Right renal pelvis (tissue), 4 donors: ENCODE data around the gene YJEFN3. TPM values are rescaled to one million over a fixed set of nuclear protein-coding genes. Genes with fewer than 3 reads are reported as not detected.

Experiments used
- DNase-seq, 4 donors: peaks; one replicate each; pipeline ENCODE4 v3.0.0-alpha.2; 2013; ENCODE audit warnings: low read depth in 4 of 4, low spot score in 3 of 4, missing footprints in 1 of 4
- polyA plus RNA-seq, 4 donors: library from polyadenylated mRNA; unstranded; fragments of 120-200 nt; gene quantifications; one replicate each; pipeline ENCODE4 v1.2.1, GENCODE V29; 2013; ENCODE audit not compliant: insufficient read length in 4 of 4

YJEFN3 gene
- polyA plus RNA-seq, 4 donors: 5.1 to 10.0 (median 6.2) TPM

DNA sequence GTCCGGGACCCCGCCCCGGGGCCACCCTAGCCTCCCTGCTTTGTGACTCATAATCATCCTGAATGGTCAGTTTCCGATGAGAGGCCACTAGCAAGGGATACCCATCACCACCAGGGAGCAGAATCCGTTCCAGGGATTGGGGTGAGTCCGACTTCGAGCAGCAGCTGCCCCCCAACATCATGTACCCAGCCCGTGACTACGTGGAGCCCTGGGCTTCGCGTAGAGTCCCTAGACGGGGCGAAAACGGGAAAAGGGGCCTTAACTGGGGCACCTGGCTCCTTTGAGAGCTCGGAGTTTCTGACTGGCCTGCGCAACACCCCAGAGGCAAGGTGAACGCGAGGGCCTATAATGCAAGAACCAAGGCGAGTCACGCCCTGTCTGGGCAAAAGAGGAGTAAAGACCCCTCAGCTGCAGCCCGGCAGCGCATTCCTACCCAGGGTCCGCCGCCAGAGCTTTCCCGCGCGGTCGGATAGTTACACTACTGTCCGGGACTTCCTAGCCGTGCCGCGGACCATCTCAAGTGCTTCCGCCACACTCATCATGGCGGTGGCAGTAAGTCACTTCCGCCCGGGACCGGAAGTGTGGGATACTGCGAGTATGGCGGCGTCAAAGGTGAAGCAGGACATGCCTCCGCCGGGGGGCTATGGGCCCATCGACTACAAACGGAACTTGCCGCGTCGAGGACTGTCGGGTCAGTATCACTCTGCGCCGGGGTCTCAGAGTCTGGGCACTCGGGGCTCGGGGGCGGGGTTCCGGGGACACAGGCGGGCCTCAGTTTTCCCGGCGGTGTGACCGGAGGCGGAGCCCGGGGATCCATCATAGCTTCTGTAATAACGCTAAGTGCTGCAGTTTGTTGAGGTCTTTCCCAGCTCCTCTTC lies 12.8 kb upstream of the YJEFN3 start, which contains the start of gene NDUFA13:
Gene NDUFA13 (plus strand): TSS at position 584 of the 878 bp plus-strand sequence. CDS start 14 bp downstream, at position 598.
- peak; percentile 91 to 96 (median 93) for DNase-seq

DNA sequence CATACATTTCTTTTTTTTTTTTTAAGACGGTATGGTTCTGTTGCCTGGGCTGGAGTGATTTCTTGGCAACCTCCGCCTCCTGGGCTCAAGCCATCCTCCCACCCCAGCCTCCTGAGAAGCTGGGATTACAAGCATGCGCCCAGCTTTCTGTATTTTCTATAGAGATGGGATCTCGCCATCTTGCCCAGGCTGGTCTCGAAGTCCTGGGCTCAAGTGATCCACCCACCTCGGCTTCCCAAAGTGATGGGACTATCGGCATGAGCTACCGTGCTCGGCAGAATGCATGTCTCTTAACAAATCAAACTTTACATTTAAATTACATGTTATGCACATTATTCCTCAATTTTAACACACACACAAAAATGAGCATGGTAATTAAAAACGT lies 11.5 kb upstream of the YJEFN3 start:
- no peak for DNase-seq

DNA sequence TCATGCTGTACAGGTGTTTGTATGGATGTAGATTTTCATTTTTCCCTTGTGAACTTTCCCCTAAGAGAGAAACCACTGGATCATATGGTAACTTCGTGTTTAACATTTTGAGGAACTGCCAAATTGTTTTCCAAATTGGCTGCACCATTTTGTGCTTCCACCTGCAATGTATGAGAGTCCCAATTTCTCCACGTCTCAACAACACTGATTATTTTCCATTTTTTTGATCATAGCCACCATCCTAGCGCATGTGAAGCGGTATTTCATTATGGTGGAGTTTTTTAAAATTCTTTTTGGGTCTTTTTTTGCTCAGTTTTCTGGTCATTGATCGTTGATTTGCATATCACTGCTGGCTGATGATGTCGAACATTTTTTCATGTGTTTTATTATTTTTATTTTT lies 7.7 kb upstream of the YJEFN3 start:
- DNase-seq: no peak

DNA sequence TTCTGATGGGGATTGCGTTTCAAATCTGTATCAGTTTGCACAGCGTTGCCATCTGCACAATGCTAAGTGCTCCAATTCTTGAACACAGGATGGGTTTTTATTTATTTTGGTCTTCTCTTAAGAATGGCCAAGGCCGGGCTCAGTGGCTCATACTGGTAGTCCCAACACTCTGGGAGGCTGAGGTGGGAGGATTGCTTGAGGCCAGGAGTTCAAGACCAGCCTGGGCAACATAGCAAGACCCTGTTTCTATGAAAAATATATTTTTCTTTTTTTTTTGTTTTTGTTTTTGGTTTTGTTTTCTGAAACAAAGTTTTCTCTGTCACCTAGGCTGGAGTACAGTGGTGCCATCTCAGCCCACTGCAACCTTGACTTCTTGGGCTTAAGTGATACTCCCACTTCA lies 5.5 kb upstream of the YJEFN3 start:
- no peak for DNase-seq

DNA sequence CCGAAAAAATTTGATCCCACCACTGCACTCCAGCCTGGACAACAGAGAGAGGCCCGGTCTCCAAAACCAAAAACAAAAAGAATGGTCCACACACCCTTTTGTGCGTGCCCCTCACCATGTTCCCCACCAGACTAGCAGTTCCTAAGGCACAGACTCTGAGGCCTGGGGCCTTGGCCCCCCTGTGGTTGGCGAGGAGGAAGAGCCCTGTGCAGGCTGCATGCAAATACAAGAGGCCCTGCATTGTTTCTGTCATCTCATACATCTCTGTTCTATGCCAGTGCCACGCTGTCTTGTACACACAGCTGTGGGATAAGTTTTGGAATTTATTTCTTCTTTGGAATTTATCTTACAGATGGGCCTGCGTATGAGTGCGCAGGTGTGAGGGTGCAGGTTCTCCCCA lies 4.7 kb upstream of the YJEFN3 start:
- DNase-seq: no peak

DNA sequence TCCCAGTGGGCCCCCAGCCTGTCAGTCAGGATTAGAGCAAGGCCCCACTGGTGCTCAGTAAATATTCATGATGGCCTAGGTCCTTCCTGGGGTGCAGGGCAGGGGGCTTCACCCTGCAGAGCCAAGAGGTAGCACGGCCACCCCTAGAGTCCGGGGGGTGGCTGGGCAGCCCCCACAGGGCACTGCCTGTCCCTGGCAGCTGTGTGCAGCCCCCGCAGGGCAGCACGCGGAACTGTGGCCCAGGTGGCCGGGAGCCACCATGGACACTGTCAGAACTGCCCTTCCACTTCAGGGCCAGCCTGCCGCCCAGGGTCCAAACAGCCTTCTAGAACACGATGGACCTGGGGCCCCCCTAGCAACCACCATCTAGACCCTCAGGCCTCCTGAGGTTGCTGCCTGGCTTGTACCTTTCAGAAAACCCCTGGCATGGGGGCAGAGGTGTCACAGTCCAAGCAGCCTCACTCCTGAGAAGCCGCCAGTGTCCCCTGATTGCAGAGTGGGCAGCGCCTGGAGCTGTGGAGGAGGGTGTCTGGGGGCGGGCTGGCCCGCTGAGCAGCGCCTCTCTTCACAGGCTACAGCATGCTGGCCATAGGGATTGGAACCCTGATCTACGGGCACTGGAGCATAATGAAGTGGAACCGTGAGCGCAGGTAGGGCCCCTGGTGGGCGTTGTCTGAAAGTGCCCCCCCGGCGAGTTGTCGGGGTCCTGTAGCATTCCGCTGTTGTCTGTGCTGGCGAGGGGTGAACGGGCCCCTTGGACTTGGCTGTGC lies 2.9 kb upstream of the YJEFN3 start:
- DNase-seq: no peak

DNA sequence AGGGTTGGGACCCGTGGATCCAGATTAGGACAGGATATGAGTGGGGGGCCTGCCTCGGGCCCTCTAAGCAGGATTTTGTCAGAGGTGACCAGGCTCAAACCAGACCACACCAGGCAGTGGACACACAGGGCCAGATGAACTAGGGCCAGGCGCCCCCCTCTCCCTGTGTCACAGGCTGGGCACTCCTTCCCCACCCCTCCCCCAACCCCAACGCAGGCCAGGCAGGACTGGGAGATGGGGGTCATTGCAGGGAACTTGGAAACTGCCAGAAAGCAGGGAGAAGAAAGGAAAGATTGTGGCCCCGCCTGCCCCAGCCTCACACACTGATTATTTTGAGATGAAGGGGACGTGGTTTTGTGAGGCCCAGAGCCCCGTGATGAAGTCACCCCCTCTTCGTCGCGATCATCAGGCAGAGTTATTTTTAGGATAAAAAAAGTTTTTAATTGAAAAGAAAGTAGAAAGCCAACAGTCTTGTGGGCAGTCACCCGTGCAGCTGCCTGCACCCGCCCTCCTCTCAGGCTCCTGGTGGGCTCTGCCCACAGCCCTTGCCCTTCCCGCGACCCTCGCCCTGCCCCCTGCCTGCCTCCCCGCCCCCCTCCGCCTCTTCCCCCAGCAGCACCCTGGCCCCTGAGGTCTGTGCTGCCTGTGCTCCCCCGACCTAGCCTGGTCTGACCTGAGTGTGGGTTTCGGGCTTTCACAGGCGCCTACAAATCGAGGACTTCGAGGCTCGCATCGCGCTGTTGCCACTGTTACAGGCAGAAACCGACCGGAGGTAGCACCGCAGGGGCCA lies 1.9 kb upstream of the YJEFN3 start:
- no peak for DNase-seq

DNA sequence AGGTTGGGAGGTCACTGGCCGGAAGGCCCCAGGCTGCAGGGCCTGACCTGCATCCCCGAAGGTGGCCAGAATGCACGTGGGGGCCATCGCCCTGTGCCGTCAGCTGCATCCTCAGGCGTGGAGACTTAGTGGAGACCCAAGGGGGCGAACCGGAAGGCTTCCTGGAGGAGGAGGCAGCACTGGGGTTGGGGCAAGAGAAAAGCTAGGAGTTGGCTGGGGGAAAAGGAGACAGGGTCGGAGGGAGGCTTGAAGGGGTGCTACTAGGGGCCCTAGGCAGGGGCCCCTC lies 1.4 kb upstream of the YJEFN3 start:
- no peak for DNase-seq

DNA sequence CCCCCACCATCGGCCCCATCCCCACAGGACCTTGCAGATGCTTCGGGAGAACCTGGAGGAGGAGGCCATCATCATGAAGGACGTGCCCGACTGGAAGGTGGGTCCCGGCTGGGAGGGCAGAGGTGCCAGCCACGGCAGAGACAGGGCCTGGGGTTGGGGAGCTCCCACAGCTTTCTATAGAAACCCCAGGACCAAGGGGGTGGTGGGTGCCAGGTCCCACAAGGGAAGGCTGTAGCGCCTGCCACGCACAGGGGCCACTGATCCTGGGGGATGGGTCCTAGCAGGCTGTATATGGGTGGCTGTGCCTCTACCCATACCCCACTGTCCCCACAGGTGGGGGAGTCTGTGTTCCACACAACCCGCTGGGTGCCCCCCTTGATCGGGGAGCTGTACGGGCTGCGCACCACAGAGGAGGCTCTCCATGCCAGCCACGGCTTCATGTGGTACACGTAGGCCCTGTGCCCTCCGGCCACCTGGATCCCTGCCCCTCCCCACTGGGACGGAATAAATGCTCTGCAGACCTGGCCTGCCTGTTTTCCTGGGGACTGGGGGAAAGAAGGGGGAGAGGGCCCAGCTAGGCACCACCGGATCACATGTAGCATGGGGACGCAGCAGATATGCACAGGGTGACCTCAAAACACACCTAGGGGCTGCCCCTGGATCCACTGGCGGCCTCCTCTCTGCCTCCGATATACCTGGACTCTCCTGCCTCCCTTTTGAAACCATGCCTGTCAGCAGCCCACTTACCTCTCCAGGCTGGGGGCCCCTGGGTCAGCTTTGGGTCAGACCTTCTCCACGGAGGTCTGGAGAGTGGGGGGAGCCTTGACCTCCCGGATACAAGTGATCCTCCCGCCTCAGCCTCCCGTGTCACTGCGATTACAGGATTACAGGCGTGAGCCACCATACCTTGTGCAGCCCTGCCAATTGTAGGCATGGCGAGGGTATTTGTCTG lies 761 bp upstream of the YJEFN3 start:
- DNase-seq: no peak

DNA sequence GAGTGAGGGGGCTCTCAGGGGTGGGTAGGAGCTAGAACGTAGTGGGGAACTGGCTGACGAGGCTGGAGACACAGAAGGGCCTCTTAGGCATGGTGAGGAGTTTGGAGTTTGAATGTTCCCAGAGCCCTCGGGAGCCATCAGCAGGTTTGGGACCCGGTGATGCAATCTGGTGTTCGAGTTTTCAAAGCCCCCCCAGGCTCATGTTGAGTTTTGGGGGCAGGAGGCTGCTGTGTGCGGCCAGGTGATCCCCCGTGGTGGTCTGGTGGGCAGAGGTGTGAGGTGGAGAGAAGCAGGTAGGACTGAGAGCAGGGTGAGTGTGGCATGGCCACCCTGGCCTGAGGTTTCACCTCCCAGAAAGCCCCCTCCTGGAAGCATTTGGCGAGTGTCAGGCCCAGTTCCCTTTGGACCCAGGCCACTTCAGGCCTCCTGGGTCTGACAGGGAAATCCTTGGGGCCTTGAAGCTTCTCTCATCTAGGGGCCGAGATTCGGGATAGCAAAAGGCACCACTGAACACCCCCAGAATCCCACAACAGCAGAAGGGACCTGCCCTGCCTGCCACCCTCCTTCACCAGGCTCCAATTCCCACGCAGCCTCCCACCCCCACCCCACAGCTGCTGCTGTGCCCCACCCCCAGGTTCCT lies 1.2 kb downstream of the YJEFN3 start:
- no peak for DNase-seq

DNA sequence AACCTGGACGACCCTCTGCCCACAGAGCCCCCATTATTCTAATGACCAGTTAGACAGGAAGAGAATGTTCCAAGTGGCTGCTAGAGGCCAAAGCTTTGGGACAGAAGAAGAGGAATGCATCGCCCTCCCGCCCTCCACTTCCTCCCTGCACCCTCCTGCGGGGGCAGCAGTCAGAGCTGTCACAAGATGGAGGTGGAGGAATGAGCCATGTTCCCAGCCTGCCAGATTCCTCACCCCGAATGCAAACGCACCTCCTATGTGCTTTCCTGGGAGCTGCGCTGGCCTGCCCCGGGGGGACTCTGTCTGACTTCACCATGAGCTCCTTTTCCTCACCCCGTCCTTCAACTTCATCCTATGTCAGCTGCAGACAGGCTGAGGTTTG lies 1.7 kb downstream of the YJEFN3 start:
- DNase-seq: no peak

DNA sequence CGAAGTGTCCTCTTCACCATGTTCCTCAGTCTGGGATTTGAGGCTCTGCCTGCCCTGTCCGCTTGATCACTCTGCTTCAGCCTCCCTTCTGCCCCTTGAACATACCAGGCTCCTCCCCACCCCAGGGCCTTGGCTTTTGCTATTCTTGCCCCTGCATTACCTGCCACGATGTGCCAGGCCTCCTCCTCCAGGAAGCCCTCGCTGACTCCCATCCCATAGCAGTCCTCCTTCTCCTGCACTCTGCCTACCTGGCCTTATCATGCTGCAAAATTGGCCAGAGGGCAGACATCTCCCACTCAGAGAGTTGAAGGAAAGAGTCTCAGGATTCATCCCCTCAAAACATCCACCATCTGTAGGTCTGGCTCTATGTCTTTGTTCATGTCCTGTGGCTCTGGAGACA lies 2.2 kb downstream of the YJEFN3 start:
- DNase-seq: no peak

DNA sequence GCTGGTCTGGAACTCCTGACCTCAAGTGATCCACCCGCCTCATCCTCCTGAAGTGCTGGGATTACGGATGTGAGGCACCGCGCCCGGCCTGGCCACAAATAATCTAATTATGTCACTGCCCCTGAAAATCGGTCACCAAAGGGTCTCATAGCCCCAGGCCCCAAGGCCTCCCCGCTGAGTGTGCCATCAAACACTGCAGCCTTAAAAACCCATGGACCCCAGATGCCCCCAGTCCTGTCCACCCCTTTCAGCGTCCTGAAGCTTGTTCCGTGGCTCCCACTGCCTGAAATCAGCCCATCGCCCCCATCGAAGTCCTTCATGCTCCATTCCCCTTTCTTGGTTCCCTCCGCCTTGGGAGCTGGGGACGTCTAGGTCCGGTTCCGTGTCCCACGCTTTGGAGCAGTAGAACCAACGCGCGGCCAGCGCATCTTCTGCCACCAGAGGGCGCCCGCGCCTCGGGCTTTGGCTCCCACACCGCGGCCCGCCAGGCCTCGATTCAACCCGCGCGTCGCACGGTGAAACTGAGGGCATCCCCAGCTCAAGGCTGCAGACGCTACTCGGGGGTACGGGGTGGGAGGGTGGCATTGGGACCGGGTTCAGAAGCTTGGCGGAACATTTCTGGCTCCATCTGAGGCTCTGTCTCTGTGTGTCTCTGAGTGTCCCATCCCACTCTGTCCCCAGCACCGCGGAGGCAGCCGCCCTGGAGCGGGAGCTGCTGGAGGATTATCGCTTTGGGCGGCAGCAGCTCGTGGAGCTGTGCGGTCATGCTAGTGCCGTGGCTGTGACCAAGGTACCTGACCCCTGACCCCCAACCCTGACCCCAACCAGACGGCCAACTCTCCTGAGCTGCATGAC lies 3.5 kb downstream of the YJEFN3 start:
- peak in 3 of 4 donors; percentile 46 to 74 (median 62) for DNase-seq

DNA sequence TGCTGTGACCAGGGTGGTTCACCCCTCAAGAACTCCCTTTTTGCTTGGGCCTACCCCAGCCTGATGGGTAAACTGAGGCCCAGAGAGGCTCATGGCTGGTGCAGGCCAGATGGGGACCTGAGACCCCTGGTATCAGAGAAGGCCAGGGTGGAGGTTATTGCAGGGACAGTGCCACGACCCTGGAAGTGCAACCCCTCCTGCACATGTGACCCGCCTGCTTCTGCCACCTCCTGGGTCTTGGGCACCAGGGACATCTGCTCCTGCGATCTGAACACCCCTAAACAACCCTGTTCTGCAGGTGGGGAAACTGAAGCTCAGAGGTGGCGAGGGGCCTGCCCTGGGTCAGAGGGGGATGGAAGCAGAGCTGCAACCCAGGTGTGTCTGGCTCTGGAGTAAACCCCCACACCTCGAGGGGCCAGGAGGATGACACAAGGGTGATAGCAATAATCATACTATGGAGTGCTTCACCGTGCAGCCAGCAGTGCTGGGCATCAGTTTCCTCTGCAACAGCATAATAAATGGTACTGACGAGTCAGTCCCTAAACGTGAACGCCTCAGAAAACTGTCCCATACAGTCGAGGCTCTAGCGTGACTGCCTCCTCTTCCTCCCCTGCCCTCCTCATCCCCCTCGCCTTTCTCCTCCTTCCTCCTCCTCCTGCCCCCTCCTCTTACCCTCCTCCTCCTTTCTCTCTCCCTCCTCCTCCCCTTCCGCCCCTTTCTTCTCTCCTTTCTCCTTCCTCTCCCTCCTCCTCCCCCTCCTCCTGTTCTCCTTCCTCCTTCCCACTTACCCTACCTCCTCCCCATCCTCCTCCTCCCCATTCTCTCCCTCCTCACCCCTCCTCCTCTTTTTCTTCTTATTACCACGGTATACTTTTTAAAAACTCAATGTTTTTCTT lies 4.3 kb downstream of the YJEFN3 start:
- no peak for DNase-seq

DNA sequence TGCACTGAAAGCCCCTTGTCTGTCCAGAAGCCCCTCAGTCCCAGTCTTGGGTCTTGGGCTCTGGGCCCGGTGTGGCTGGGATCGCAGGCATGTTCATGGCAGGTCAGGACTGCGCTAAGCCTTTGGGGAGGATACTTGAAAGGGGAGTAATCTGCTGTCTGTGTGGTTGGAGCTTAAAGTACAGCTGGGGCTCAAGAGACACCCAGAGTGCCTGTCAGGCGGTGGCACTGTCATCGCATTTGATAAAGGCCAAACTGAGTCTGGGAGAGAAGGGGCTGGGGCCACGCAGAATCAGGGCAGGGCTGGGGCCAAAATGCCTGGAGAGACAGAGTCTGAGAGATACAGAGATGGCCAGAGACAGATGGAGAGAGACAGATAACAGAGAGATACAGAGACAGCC lies 5.1 kb downstream of the YJEFN3 start:
- no peak for DNase-seq

DNA sequence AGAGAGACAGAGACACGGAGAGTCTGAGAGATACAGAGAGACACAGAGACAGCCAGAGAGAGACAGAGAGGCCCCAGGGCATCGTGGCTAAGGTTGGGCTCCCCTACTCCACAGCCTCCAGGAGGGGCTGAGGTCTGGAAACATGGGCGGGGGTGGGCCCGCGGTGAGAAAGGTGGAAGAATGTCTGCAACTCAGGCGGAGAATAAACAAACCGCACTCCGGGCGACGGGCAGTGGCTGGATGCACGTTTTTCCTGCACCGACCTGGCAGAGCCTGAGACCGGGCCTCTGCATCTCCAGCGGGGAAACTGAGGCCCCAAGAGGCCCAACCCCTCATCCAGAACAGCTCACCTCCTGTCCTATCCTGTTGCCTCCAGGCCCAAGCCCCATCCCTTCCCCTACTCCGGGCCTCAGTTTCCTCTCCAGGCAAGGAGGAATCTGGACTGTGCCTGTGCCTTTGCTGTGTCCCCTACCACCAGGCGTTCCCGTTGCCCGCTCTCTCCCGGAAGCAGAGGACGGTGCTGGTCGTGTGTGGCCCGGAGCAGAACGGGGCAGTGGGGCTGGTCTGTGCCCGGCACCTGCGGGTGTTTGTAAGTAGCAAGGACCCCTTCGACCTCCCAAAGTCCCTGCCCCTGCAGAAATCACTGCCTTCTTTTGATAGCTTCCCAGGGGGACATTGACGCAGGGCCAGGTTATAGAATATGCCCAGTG lies 6.0 kb downstream of the YJEFN3 start:
- no peak for DNase-seq
